Lower leg skin (tissue), 4 donors: ENCODE results near the gene ACAD9. TPM values are rescaled to one million over a fixed set of nuclear protein-coding genes. Genes with fewer than 3 reads are reported as not detected.
A peak's percentile ranks its signal among the peaks of the same experiment; 100 is the strongest.
"Not testable (repeated sequence)": the region's sequence is repeated elsewhere in the genome, so short reads cannot be mapped to it uniquely, and the experiment has no call there.

ENCODE experiments used
- DNase-seq, 2 donors: peaks; one replicate each; pipeline ENCODE4 v3.0.0-alpha.2; 2019; ENCODE audit warnings: low spot score in 2 of 2
- H3K4me3 ChIP-seq: fragments of 200-600 bp; sonication (generic); 2 replicates; pipeline ENCODE4 v1.5.1; 2017; ENCODE audit warnings: mild to moderate bottlenecking, low read depth; ENCODE audit not compliant: poor library complexity, severe bottlenecking
- POLR2A ChIP-seq, 2 donors: fragments of 450-650 bp; IDR thresholded peaks; one replicate each; pipeline ENCODE4 v1.6.1; 2016 to 2017; ENCODE audit warnings: antibody characterized with exemption in 2 of 2, mild to moderate bottlenecking in 1 of 2, moderate library complexity in 1 of 2
- WGBS, 2 donors: methylation state at CpG; one replicate each; pipeline ENCODE4 v1.1.5; 2018; 5-methylcytosine and 5-hydroxymethylcytosine counted together
- intact Hi-C: fragments of 100-400 bp; cut with DNase I; formaldehyde crosslinking; loops from one replicate; pipeline ENCODE4 v1.15.0; 2023; ENCODE audit warnings: low total_unique reads
- total RNA-seq, 4 donors: library from RNA; depleted of rRNA; stranded (reverse); fragments of >200 nt; gene quantifications; one replicate each; pipeline ENCODE4 v1.1.0, GENCODE V29; 2016
- TF ChIP-seq, protein P1 (sequence below), 3 donors: fragments of 450-650 bp; IDR thresholded peaks; one replicate each; pipeline ENCODE4 v1.5.1; 2016; ENCODE audit warnings: antibody characterized with exemption in 3 of 3, mild to moderate bottlenecking in 3 of 3, moderate library complexity in 2 of 3

ACAD9 gene
- total RNA-seq, 4 donors from 2014 or later = 101 to 180 (median 130) TPM

DNA sequence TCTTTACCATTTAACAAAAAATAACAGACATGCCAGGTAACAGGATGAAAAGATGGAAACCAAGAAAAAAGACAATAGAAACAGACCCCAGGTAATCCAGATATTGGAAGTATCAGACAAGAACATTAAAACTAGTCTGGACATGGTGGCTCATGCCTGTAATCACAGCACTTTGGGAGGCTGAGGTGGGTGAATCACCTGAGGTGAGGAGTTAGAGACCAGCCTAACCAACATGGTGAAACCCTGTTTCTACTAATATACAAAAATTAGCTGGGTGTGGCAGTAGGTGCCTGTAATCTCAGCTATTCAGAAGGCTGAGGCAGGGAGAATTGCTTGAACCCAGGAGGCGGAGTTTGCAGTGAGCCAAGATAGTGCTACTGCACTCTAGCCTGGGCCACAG lies 40.6 kb downstream of the ACAD9 start:
- peak in 1 of 2 donors; percentile 46 for DNase-seq
- whole genome bisulfite sequencing, 2 donors = 100% methylated on average over 1 of the region's 1 CpG
- H3K4me3 ChIP-seq = no peak overlapping the region
- TF ChIP-seq POLR2A (IDR thresholded peaks at IDR 0.05) = no peak
- TF ChIP-seq, protein P1, sequence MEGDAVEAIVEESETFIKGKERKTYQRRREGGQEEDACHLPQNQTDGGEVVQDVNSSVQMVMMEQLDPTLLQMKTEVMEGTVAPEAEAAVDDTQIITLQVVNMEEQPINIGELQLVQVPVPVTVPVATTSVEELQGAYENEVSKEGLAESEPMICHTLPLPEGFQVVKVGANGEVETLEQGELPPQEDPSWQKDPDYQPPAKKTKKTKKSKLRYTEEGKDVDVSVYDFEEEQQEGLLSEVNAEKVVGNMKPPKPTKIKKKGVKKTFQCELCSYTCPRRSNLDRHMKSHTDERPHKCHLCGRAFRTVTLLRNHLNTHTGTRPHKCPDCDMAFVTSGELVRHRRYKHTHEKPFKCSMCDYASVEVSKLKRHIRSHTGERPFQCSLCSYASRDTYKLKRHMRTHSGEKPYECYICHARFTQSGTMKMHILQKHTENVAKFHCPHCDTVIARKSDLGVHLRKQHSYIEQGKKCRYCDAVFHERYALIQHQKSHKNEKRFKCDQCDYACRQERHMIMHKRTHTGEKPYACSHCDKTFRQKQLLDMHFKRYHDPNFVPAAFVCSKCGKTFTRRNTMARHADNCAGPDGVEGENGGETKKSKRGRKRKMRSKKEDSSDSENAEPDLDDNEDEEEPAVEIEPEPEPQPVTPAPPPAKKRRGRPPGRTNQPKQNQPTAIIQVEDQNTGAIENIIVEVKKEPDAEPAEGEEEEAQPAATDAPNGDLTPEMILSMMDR (IDR thresholded peaks at IDR 0.05) = no peak
- intact Hi-C loops = no loop called here

DNA sequence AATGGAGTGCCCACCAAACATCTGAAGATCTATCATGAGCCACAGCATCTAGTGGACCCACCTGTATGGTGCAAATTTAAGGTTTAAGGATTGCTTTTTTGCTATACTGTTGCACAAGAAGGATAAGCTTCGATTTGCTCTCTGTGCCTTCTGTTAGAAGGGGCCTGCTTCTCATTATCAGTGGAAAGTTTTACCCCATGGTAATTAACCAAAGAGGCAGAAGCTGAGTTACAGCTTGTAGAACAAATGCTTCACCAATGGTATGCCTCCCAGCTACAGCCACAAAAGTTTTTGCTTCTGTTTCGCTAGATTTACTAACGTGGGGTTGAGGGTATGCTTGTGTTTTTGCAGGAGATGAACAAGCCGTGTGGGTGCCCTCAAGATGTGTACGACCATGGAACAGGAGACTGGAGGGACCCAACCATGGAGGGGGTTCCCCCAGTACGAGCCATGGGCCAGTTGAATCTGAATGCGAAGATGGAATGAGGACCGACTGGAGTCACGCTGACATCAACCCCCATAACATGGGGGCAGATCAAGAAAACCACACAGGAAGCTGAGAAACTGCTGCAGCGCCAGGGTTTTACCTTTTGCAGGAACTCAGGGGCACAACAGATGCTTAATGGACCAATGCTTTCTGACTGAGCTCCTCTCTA lies 43.5 kb downstream of the ACAD9 start:
- peak in 1 of 2 donors; percentile 68 for DNase-seq
- TF ChIP-seq, protein P1 (IDR thresholded peaks at IDR 0.05) = no peak
- no peak for TF ChIP-seq POLR2A (IDR thresholded peaks at IDR 0.05)
- no peak overlapping the region for H3K4me3 ChIP-seq
- intact Hi-C loops = no loop called here
- 76 to 80% methylated on average over 10 of the region's 10 CpGs for WGBS, 2 donors

DNA sequence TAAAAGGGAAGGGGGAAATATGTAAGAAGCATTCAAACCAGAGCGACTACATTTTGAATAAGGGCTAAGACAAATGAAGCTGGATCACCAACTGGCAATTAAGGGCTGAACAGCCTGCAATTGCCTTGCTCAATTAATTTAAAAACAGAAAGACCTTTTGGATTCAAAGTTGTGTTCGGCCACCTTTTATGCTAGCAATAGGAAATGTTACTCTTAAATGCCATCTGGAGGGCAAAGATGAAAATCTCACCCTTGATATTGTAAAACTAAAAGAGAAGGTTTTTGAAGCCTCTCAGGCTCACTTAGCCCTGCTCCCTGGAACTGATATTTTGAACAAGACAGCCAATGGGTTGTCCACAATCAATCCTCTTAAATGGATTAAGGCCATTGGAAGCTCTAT lies 44.2 kb downstream of the ACAD9 start:
- no peak overlapping the region for H3K4me3 ChIP-seq
- intact Hi-C loops = no loop called here
- WGBS, 2 donors = 84 to 86% methylated on average over 2 of the region's 2 CpGs
- DNase-seq = no peak
- no peak for TF ChIP-seq POLR2A (IDR thresholded peaks at IDR 0.05)
- TF ChIP-seq, protein P1 (IDR thresholded peaks at IDR 0.05) = no peak

DNA sequence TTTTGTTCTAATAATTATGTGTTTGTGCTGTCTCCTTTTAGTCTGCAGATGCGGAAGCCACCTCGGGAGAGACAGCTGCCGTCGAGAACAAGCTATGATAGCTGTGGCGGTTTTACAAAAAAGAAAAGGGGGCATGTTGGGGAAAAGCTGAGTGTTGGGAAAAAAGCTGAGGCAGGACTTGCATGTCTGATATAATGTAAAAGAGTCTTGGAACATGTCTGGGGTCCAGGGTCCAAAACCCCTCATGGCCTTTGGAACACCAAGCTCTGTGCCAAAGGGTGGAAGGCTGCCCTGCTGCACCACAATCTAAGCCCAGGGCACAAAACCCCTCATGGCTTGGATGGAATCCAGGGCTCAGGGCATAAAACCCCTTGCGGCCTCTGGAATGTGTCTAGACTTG lies 44.6 kb downstream of the ACAD9 start:
- intact Hi-C loops, H3K4me3 ChIP-seq: not testable (repeated sequence)
- peak in 1 of 2 donors; percentile 37 for DNase-seq
- WGBS, 2 donors = 83 to 96% methylated on average over 6 of the region's 6 CpGs

DNA sequence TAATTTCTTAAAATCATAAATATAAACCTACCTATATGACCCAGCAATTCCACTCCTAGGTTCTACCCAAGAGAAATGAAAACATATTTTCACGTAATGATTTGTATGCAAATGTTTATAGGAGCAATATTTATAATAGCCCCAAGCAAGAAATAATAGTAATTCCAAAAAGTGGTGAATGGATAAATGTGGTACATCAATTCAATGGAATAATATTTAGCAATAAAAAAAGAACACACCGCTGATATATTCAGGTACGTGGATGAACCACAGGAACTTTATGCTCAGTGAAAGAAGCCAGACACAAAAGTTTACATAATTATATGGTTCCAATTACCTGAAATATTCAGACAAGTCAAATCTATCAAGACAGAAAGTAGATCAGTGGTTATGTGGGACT lies 49.9 kb downstream of the ACAD9 start:
- no peak overlapping the region for H3K4me3 ChIP-seq
- intact Hi-C loops = no loop called here
- TF ChIP-seq, protein P1 (IDR thresholded peaks at IDR 0.05) = no peak
- 83 to 91% methylated on average over 3 of the region's 3 CpGs for WGBS, 2 donors
- DNase-seq = no peak

DNA sequence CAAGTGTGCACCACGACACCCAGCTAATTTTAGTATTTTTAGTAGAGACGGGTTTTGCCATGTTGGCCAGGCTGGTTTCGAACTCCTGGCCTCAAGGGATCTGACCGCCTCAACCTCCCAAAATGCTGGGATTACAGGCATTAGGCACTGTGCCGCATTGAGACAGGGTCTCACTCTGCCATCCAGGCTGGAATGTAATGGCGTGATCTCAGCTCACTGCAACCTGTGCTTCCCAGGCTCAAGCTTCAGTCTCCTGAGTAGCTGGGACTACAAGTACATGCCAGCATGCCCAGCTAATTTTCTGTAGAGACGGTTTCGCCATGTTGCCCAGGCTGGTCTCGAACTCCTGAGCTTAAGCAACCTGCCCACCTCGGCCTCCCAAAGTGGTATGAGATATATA lies 51.6 kb downstream of the ACAD9 start:
- TF ChIP-seq POLR2A (IDR thresholded peaks at IDR 0.05) = no peak
- intact Hi-C loops = no loop called here
- peak in 1 of 2 donors; percentile 28 for DNase-seq
- 86 to 90% methylated on average over 10 of the region's 10 CpGs for WGBS, 2 donors
- H3K4me3 ChIP-seq = no peak overlapping the region
